AG10803 (cell line): Measurements from ENCODE around the gene SCN4A.

Experiments used
- DNase-seq: peaks from one replicate; pipeline ENCODE4 v3.0.0; 2010; ENCODE audit warnings: low read depth
- H3K4me3 ChIP-seq: 2 replicates; pipeline ENCODE4 v1.5.1; 2011; ENCODE audit warnings: mild to moderate bottlenecking, low read length, control low read depth
- TF ChIP-seq, protein P1 (sequence below): conservative IDR thresholded peaks from 2 replicates; pipeline ENCODE4 v1.5.1; 2011; ENCODE audit warnings: mild to moderate bottlenecking, low read length, control low read depth, inconsistent platforms

The SCN4A gene

DNA sequence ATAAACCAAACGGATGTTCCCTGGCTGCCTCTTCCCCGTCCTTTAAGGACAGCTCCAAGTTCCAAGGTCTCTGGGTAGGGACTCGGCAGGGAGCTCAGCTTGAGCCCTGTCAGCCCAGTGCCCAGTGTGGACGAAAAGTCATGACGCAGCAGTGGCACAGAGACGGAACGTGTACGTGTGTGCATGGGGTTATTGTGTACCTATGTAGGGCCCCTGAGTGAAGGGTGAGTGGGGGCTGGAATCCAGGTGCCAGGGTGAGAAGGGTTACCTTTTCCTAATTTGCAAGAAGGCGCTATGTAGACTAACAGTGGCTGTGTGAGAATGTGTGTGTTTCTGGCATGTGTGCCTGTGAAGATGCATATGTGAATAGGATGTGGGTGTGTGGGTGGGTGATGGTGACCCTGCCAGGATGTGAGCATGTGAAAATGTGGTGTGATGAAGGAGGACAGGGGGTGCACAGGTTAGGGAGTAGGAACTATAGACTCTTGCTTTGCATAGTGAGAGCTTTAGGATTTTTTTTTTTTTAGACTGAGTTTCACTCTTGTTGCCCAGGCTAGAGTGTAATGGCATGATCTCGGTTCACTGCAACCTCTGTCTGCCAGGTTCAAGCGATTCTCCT lies 6.0 kb downstream of the SCN4A start:
- DNase-seq, result no peak
- H3K4me3 ChIP-seq, result no peak overlapping the region
- TF ChIP-seq, protein P1, sequence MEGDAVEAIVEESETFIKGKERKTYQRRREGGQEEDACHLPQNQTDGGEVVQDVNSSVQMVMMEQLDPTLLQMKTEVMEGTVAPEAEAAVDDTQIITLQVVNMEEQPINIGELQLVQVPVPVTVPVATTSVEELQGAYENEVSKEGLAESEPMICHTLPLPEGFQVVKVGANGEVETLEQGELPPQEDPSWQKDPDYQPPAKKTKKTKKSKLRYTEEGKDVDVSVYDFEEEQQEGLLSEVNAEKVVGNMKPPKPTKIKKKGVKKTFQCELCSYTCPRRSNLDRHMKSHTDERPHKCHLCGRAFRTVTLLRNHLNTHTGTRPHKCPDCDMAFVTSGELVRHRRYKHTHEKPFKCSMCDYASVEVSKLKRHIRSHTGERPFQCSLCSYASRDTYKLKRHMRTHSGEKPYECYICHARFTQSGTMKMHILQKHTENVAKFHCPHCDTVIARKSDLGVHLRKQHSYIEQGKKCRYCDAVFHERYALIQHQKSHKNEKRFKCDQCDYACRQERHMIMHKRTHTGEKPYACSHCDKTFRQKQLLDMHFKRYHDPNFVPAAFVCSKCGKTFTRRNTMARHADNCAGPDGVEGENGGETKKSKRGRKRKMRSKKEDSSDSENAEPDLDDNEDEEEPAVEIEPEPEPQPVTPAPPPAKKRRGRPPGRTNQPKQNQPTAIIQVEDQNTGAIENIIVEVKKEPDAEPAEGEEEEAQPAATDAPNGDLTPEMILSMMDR, result no peak

DNA sequence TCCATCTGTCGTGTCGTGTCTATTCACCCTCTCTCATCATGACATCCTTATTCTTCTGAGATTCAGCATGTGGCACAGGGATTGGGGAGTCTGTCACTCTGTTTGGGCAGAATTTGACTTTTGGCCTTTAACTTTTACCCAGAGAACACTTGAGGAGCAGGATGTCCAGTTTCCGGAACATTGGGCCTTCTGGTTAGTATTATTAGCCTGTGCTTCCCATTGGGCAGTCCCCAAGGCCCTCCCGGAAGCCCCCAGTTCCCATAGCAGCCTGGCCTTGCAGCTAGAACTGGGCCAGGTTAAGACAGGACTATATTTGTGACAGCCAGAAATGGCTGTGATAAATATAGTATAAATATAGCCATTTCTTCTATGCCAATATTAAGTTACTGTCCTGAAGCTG lies 9.6 kb downstream of the SCN4A start:
- DNase-seq, result no peak
- H3K4me3 ChIP-seq, result no peak overlapping the region
- TF ChIP-seq, protein P1, result no peak

DNA sequence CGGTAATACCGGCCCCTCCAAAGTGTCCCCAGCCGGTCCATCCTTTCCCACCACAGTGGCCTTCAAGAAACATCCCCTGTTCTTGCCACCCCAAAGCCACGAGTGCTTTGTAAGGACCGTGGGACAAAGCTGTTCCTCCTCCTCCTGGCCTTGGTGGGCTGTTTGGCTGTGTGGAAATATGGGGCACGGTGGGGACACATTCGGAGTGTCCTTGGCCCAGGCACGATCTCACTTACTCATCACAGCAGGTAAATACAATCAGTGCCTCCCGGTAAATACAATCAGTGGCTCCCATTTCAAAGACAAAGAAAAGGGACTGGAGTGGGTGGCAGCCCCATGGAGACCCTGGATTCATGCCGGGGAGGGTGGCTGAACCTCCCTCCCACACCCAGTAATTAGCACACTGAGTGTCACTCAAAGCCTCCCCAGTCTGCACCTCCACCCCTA lies 10.4 kb downstream of the SCN4A start:
- H3K4me3 ChIP-seq, result no peak overlapping the region
- TF ChIP-seq, protein P1, result no peak
- no peak for DNase-seq

DNA sequence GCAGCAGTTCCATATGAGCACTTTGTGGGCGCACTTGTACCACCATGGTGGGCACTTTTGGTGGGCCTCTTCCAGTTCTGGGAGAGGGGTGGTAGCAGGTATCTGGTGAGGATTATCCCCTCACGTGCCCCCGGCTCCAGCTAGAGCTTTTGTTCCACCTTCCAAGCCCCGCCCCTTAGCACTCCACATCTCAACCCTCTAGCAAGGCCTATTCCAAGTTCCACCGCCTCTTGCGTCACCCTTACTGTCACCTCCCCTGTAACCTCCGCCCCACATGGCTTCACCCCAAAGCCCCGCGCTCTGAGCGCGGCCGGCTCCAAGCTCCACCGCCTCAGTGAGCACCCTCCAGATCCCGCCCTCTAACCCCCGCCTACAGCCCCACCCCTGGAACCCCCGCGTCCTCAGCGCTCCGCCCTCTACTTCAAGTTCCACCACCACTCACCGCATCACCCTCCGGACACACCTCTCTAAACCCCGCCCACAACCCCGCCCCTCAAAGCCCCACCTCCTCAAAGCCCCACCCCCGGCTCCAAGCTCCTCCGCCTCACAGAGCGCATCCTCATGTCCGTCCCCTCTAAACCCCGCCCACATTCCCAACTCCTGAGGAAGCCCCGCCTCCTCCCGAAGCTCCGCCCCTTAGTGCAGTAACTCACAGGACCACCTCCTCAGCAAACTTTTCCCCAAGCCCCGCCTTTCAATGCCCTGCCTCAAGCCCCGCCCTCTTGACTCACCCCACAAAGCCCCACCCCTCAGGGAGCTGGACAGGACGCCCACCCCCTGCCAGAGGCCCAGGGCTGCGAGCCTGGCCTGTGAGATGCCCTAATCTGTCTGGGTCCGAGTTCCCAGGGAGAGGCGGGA lies 11.1 kb downstream of the SCN4A start:
- TF ChIP-seq, protein P1, result no peak

DNA sequence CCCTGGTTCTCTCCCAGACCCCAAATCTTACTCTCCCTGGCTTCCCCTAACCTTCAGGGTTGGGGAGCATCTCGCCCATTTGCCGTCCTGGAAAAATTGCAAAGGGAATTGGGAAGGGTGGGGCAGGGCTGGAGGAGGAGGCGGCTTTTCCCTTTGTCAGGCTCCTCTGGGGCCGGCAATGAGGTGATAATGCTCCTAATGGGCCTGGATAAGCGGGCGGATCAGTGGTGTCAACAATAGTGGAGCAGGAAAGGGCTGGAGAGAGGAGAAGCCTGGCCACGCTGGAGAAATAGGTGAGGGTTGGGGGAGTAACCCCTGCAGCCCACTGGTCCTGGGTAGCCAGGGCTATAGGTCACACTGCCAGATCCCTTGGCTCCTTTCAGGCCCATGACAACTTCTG lies 12.3 kb downstream of the SCN4A start:
- H3K4me3 ChIP-seq, result no peak overlapping the region
- no peak for DNase-seq
- TF ChIP-seq, protein P1, result no peak

More for the DNA sequence above, 11.1 kb downstream of the SCN4A start:
- DNase-seq, result peak; percentile 37
- H3K4me3 ChIP-seq, result peak overlapping the region; percentile 12; the same call in 1 of the 2 replicates

DNA sequence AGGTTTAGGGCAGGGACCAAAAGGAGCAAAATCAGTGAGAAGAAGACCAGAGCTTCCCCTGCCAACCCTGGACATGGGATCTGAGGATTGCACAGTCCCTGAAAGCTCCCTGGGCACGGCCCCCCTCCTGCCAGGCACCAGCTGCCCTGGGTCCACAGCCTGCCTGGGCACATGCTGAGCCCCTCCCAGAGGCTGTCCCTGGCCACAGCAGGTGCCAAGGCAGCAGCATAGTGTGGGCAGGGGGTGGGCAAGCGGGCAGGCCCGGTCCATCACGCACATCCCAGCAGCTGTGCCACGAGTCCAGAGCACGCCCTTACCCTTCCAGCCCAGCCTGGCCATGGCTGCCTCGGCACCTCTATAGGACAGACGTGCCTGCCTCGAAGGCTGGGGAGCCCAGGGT lies 12.7 kb downstream of the SCN4A start:
- no peak overlapping the region for H3K4me3 ChIP-seq
- TF ChIP-seq, protein P1, result no peak
- no peak for DNase-seq
